Measurements from ENCODE around the gene SKIDA1.

The SKIDA1 gene

DNA sequence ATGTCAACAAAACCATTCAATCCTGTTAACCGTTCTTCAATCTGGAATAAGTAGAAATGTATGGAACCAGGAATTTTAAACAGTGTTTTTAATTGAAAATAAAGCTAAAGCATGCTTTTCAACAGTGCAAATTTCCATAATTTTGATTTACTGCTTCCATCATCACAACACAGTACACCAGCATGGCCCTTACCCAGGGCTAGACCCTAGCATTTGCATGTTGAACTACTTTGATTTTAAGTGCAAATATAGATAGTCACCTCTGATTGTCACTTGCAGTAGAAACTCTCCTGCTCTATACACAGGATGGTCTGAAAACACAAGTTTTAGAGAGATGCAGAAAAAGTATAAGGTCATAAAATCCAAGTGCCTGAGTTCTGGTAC lies 12.1 kb downstream of the SKIDA1 start:
- Histone ChIP-seq H3K4me1 (ENCODE audit: control insufficient read depth, low read length) (peaks cover 16% of the 10 kb centered on the region), H3K4me3 (ENCODE audit: low read length) (no peak overlapping the region), H3F3A (ENCODE audit: control insufficient read depth, insufficient read depth) (no peaks in the 10 kb centered on the region), H3K4me2 (ENCODE audit: low read length) (no peak overlapping the region), H3K27ac (ENCODE audit: low read depth, low read length) (no peak overlapping the region), H3K9me2 (replicated peaks; ENCODE audit: control insufficient read depth, low read length) (no peaks in the 10 kb centered on the region), H3K79me2 (ENCODE audit: control insufficient read depth, low read length) (no peaks in the 10 kb centered on the region), H3K27me3 (ENCODE audit: control insufficient read depth, low read length) (peaks cover 65% of the 10 kb centered on the region), H3K36me3 (ENCODE audit: control insufficient read depth, low read length) (no peaks in the 10 kb centered on the region), H4K20me1 (ENCODE audit: control insufficient read depth, insufficient read depth, low read depth, low read length) (peaks cover 2% of the 10 kb centered on the region; the same call in 1 of the 2 replicates), H3K9me3 (ENCODE audit: control insufficient read depth, insufficient read depth, low read length) (no peaks in the 10 kb centered on the region)
- no peak for TF ChIP-seq CTCF (IDR thresholded peaks at IDR 0.05; ENCODE audit: low read depth, low read length, poor library complexity, severe bottlenecking)

DNA sequence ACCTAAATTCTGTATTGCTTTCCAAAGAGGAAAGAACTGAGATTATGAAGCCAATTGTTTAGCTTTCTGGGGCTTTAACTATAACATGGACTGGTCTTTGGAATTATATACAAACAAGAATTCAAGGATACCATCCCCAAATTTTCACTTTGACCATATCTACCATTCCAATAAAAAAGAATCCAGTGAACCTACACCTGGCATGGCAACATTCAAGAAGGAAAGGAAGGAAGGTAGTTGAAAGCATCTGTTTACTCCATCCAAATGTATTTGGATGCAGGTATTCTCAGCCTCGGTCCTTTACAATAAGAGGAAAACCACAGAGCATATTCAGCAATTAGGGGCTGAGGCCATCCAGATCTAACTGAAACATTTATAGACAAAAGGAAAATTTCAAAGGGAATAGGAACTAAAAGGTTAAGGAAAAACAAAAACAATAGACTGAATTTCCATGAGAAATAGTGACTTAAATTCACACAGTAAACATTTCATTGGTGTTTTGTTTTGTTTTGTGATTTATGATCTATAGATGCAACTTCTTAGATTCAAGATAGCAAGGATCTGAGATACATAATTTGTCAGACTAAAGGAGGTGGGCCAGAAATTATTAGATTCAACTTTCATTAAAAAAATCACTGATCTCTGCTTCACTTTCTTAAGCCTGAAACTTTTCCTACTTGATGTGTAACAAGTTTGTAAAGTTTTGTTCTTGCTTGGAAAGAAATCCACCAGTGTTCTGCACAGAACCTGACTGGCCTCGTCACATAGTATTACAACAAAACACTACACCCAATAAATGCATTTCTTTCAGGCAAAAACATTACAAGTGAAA lies 12.7 kb downstream of the SKIDA1 start:
- Histone ChIP-seq H3F3A (ENCODE audit: control insufficient read depth, insufficient read depth) (no peaks in the 10 kb centered on the region), H3K4me3 (ENCODE audit: low read length) (no peak overlapping the region), H3K36me3 (ENCODE audit: control insufficient read depth, low read length) (no peaks in the 10 kb centered on the region), H3K4me2 (ENCODE audit: low read length) (no peak overlapping the region), H4K20me1 (ENCODE audit: control insufficient read depth, insufficient read depth, low read depth, low read length) (no peaks in the 10 kb centered on the region; the same call in 1 of the 2 replicates), H3K9me3 (ENCODE audit: control insufficient read depth, insufficient read depth, low read length) (no peaks in the 10 kb centered on the region), H3K9me2 (replicated peaks; ENCODE audit: control insufficient read depth, low read length) (no peaks in the 10 kb centered on the region), H3K79me2 (ENCODE audit: control insufficient read depth, low read length) (no peaks in the 10 kb centered on the region), H3K27ac (ENCODE audit: low read depth, low read length) (no peak overlapping the region), H3K4me1 (ENCODE audit: control insufficient read depth, low read length) (peaks cover 10% of the 10 kb centered on the region), H3K27me3 (ENCODE audit: control insufficient read depth, low read length) (peaks cover 59% of the 10 kb centered on the region)
- TF ChIP-seq EZH2phosphoT487 (IDR thresholded peaks at IDR 0.05; ENCODE audit: borderline replicate concordance, low read length) (no peak), CTCF (IDR thresholded peaks at IDR 0.05; ENCODE audit: low read depth, low read length, poor library complexity, severe bottlenecking) (no peak)

GRCh38 chr10:21511946-21512572 lies 13.4 kb downstream of the SKIDA1 start:
- Histone ChIP-seq H3K4me1 (ENCODE audit: control insufficient read depth, low read length) (peaks cover 5% of the 10 kb centered on the region; the same call in 1 of the 2 replicates), H3K27ac (ENCODE audit: low read depth, low read length) (no peak overlapping the region), H3K9me2 (replicated peaks; ENCODE audit: control insufficient read depth, low read length) (no peaks in the 10 kb centered on the region), H3F3A (ENCODE audit: control insufficient read depth, insufficient read depth) (no peaks in the 10 kb centered on the region), H3K4me3 (ENCODE audit: low read length) (no peak overlapping the region), H3K27me3 (ENCODE audit: control insufficient read depth, low read length) (peaks cover 55% of the 10 kb centered on the region), H3K4me2 (ENCODE audit: low read length) (no peak overlapping the region), H4K20me1 (ENCODE audit: control insufficient read depth, insufficient read depth, low read depth, low read length) (no peaks in the 10 kb centered on the region), H3K36me3 (ENCODE audit: control insufficient read depth, low read length) (no peaks in the 10 kb centered on the region), H3K79me2 (ENCODE audit: control insufficient read depth, low read length) (no peaks in the 10 kb centered on the region), H3K9me3 (ENCODE audit: control insufficient read depth, insufficient read depth, low read length) (no peaks in the 10 kb centered on the region)
- TF ChIP-seq EZH2phosphoT487 (IDR thresholded peaks at IDR 0.05; ENCODE audit: borderline replicate concordance, low read length) (no peak), CTCF (IDR thresholded peaks at IDR 0.05; ENCODE audit: low read depth, low read length, poor library complexity, severe bottlenecking) (no peak)
